Esophagus muscularis mucosa (tissue), 4 donors: ENCODE results near the gene DOK4. TPM values are rescaled to one million over a fixed set of nuclear protein-coding genes. Genes with fewer than 3 reads are reported as not detected.

Source experiments
- DNase-seq: peaks from one replicate; pipeline ENCODE4 v3.0.0-alpha.2; 2017; ENCODE audit errors: extremely low spot score
- H3K27ac ChIP-seq, 4 donors: fragments of 200-600 bp; sonication (generic); replicated peaks in 1 of 4; 1 replicate in 3 of 4; 2 replicates in 1 of 4; pipeline ENCODE4 v1.5.1; 2016 to 2019; ENCODE audit warnings: mild to moderate bottlenecking in 1 of 4
- H3K27me3 ChIP-seq, 4 donors: fragments of 200-600 bp; sonication (generic); one replicate each; pipeline versions ENCODE4 v1.5.1 to v1.6.0; 2016 to 2019
- H3K36me3 ChIP-seq, 4 donors: fragments of 200-600 bp; sonication (generic); one replicate each; pipeline ENCODE4 v1.5.1; 2016 to 2019
- H3K4me1 ChIP-seq, 4 donors: fragments of 200-600 bp; sonication (generic); one replicate each; pipeline ENCODE4 v1.5.1; 2016 to 2019
- H3K4me3 ChIP-seq, 4 donors: fragments of 200-600 bp; sonication (generic); 1 replicate in 2 of 4; 2 replicates in 2 of 4; pipeline ENCODE4 v1.5.1; 2016 to 2019; ENCODE audit warnings: mild to moderate bottlenecking in 4 of 4, moderate library complexity in 1 of 4
- H3K9me3 ChIP-seq, 4 donors: fragments of 200-600 bp; sonication (generic); 1 replicate in 3 of 4; 2 replicates in 1 of 4; pipeline ENCODE4 v1.5.1; 2016 to 2019
- CTCF ChIP-seq, 3 experiments: fragments of 200-600 bp in 2 of 3; fragments of 450-650 bp in 1 of 3; sonication (generic) in 2 of 3; IDR thresholded peaks; one replicate each; pipeline ENCODE4 v1.5.1; 2017 to 2019; ENCODE audit warnings: antibody characterized with exemption in 3 of 3, mild to moderate bottlenecking in 2 of 3, moderate library complexity in 1 of 3
- EP300 ChIP-seq: sonication (generic); formaldehyde crosslinking; IDR thresholded peaks from one replicate; pipeline ENCODE4 v1.6.1; 2017; ENCODE audit warnings: antibody characterized with exemption
- POLR2A ChIP-seq: fragments of 450-650 bp; IDR thresholded peaks from one replicate; pipeline ENCODE4 v1.6.1; 2017; ENCODE audit warnings: antibody characterized with exemption, moderate library complexity, mild to moderate bottlenecking, low read depth
- POLR2AphosphoS5 ChIP-seq, 2 donors: sonication (generic); formaldehyde crosslinking; IDR thresholded peaks; one replicate each; pipeline ENCODE4 v1.6.1; 2017; ENCODE audit warnings: antibody characterized with exemption in 2 of 2
- WGBS: methylation state at CpG from one replicate; pipeline ENCODE4 v1.1.5; 2018; 5-methylcytosine and 5-hydroxymethylcytosine counted together
- intact Hi-C: fragments of 100-400 bp; cut with DNase I; formaldehyde crosslinking; loops from one replicate; pipeline ENCODE4 v1.15.1; 2023
- total RNA-seq, 4 donors: library from RNA; depleted of rRNA; stranded (reverse); fragments of >200 nt; gene quantifications; one replicate each; pipeline versions ENCODE4 v1.1.0 to v1.2.1, GENCODE V29; 2016

DOK4 gene
- total RNA-seq, 4 donors from 2014 or later = 14.5 to 36.7 (median 29.4) TPM

- no peak for DNase-seq
- Histone ChIP-seq H3K36me3 (peaks cover 0 to 3% (median 0%) of the 10 kb centered on the region in 4 donors), H3K4me3 (peak overlapping the region in 2 of 4 donors; percentile 18 to 33), H3K27ac (peak overlapping the region; percentile 51 to 96 (median 96)), H3K4me1 (peaks cover 41 to 82% (median 77%) of the 10 kb centered on the region in 4 donors), H3K27me3 (no peaks in the 10 kb centered on the region), H3K9me3 (no peaks in the 10 kb centered on the region)
- intact Hi-C loops = loop anchor here (10.0 kb wide), 1 partner anchor 349 kb away; the partner anchor contains the start of genes PSME3IP1 and RSPRY1
- TF ChIP-seq POLR2AphosphoS5 (IDR thresholded peaks at IDR 0.05) (no peak), POLR2A (no peak), CTCF (IDR thresholded peaks at IDR 0.05) (no peak), EP300 (no peak)
- WGBS = 51% methylated on average over 13 of the region's 19 CpGs
Observed at GRCh38 chr16:57533431-57534336, 47.4 kb upstream of the DOK4 start.

GRCh38 chr16:57532266-57532625 is 46.0 kb upstream of the DOK4 start:
- peaks cover 41 to 77% (median 74%) of the 10 kb centered on the region in 4 donors for H3K4me1 ChIP-seq
- intact Hi-C loops = loop anchor here (10.0 kb wide), 1 partner anchor 347 kb away; the partner anchor contains the start of genes PSME3IP1 and RSPRY1
- WGBS = 74% methylated on average over 7 of the region's 7 CpGs

GRCh38 chr16:57531635-57532265 is 45.5 kb upstream of the DOK4 start:
- TF ChIP-seq CTCF (IDR thresholded peaks at IDR 0.05) (no peak), POLR2A (no peak), EP300 (no peak), POLR2AphosphoS5 (IDR thresholded peaks at IDR 0.05) (no peak)
- intact Hi-C loops = loop anchor here (10.0 kb wide), 1 partner anchor 347 kb away; the partner anchor contains the start of genes PSME3IP1 and RSPRY1
- 93% methylated on average over 8 of the region's 8 CpGs for WGBS
- peaks cover 0 to 22% (median 9%) of the 10 kb centered on the region in 4 donors for H3K36me3 ChIP-seq
- H3K9me3 ChIP-seq = no peaks in the 10 kb centered on the region
- DNase-seq = no peak
- H3K27me3 ChIP-seq = no peaks in the 10 kb centered on the region
- no peak overlapping the region for H3K4me3 ChIP-seq
- peak overlapping the region; percentile 80 to 90 (median 85) for H3K27ac ChIP-seq
- H3K4me1 ChIP-seq = peaks cover 41 to 72% (median 70%) of the 10 kb centered on the region in 4 donors

More at GRCh38 chr16:57532266-57532625, 46.0 kb upstream of the DOK4 start:
- Histone ChIP-seq H3K27ac (peak overlapping the region in 2 of 4 donors; percentile 95 to 96), H3K27me3 (no peaks in the 10 kb centered on the region), H3K9me3 (no peaks in the 10 kb centered on the region), H3K4me3 (no peak overlapping the region), H3K36me3 (peaks cover 0 to 18% (median 9%) of the 10 kb centered on the region in 4 donors)
- TF ChIP-seq CTCF (IDR thresholded peaks at IDR 0.05) (no peak), POLR2AphosphoS5 (IDR thresholded peaks at IDR 0.05) (no peak), EP300 (no peak), POLR2A (no peak)
- DNase-seq = no peak

- no peaks in the 10 kb centered on the region for H3K27me3 ChIP-seq
- intact Hi-C loops = loop anchor here (10.0 kb wide), 1 partner anchor 346 kb away; the partner anchor contains the start of genes PSME3IP1 and RSPRY1
- DNase-seq = no peak
- WGBS = 78% methylated on average over 3 of the region's 3 CpGs
- no peak for TF ChIP-seq EP300
- TF ChIP-seq POLR2A = no peak
- TF ChIP-seq POLR2AphosphoS5 (IDR thresholded peaks at IDR 0.05) = no peak
- no peak for TF ChIP-seq CTCF (IDR thresholded peaks at IDR 0.05)
- peaks cover 0 to 22% (median 10%) of the 10 kb centered on the region in 4 donors for H3K36me3 ChIP-seq
- H3K4me1 ChIP-seq = peaks cover 41 to 70% (median 66%) of the 10 kb centered on the region in 4 donors
- no peak overlapping the region for H3K4me3 ChIP-seq
- no peaks in the 10 kb centered on the region for H3K9me3 ChIP-seq
- peak overlapping the region; percentile 80 to 90 (median 85) for H3K27ac ChIP-seq
Observed at GRCh38 chr16:57531253-57531575, 44.9 kb upstream of the DOK4 start.
